ENCODE measurements around the gene KIF13A.
"Not testable (repeated sequence)": the region's sequence is repeated elsewhere in the genome, so short reads cannot be mapped to it uniquely, and the experiment has no call there.

The KIF13A gene

GRCh38 chr6:17967668-17968518, 19.5 kb downstream of the KIF13A start:
- DNase-seq = no peak

- no peak for DNase-seq
Measured at GRCh38 chr6:17966451-17966850, 21.0 kb downstream of the KIF13A start.

- DNase-seq = peak; percentile 18 to 19
Measured at GRCh38 chr6:17965397-17965796, 22.0 kb downstream of the KIF13A start.

GRCh38 chr6:17964633-17965032, 22.8 kb downstream of the KIF13A start:
- no peak for DNase-seq

- no peak for DNase-seq
Measured at GRCh38 chr6:17962436-17963031, 24.9 kb downstream of the KIF13A start.

- no peak for DNase-seq
Measured at GRCh38 chr6:17959302-17959701, 28.1 kb downstream of the KIF13A start.

- DNase-seq = no peak
Measured at GRCh38 chr6:17957904-17958620, 29.4 kb downstream of the KIF13A start.

- DNase-seq = no peak
Measured at GRCh38 chr6:17957498-17957897, 29.9 kb downstream of the KIF13A start.

- no peak for DNase-seq
Measured at GRCh38 chr6:17957086-17957485, 30.3 kb downstream of the KIF13A start.

- no peak for DNase-seq
Measured at GRCh38 chr6:17950095-17950494, 37.3 kb downstream of the KIF13A start.

- no peak for DNase-seq
Measured at GRCh38 chr6:17949168-17949567, 38.3 kb downstream of the KIF13A start.

GRCh38 chr6:17948725-17949124, 38.7 kb downstream of the KIF13A start:
- no peak for DNase-seq

GRCh38 chr6:17947574-17947973, 39.9 kb downstream of the KIF13A start:
- DNase-seq = not testable (repeated sequence)

GRCh38 chr6:17945575-17945974, 41.9 kb downstream of the KIF13A start:
- no peak for DNase-seq

- DNase-seq = no peak
Measured at GRCh38 chr6:17945111-17945510, 42.3 kb downstream of the KIF13A start.

GRCh38 chr6:17941318-17941717, 46.1 kb downstream of the KIF13A start:
- no peak for DNase-seq

GRCh38 chr6:17940151-17940792, 47.2 kb downstream of the KIF13A start:
- no peak for DNase-seq

GRCh38 chr6:17938901-17939300, 48.5 kb downstream of the KIF13A start:
- no peak for DNase-seq

- DNase-seq = no peak
Measured at GRCh38 chr6:17935188-17936149, 52.0 kb downstream of the KIF13A start.

GRCh38 chr6:17933716-17934115, 53.7 kb downstream of the KIF13A start:
- DNase-seq = no peak

- no peak for DNase-seq
Measured at GRCh38 chr6:17932330-17932852, 55.0 kb downstream of the KIF13A start.

- no peak for DNase-seq
Measured at GRCh38 chr6:17931227-17931626, 56.2 kb downstream of the KIF13A start.

All from SW 1271 (cell line).